Activated naive CD8-positive, alpha-beta T cell treated with anti-CD3 and anti-CD28 coated beads, Interleukin-2, amount 50 U/mL, for 16 hours (primary cell): ENCODE data around the gene MOK.

ENCODE experiments used
- DNase-seq: peaks from one replicate; pipeline ENCODE4 v3.0.0-alpha.2; 2020; ENCODE audit warnings: low read depth, low spot score

MOK gene

GRCh38 chr14:102182190-102182589 lies 122.8 kb downstream of the MOK start:
- no peak for DNase-seq

GRCh38 chr14:102181187-102181586 lies 123.8 kb downstream of the MOK start:
- no peak for DNase-seq

GRCh38 chr14:102180248-102180998 lies 124.5 kb downstream of the MOK start:
- no peak for DNase-seq
